GM21447 (cell line): Measurements from ENCODE around the gene KCNK4.
"Not testable (repeated sequence)": the region's sequence is repeated elsewhere in the genome, so short reads cannot be mapped to it uniquely, and the experiment has no call there.

Source experiments
- ATAC-seq: cut with Tn5 transposase; IDR thresholded peaks from one replicate; pipeline ENCODE4 v1.9.1; 2021; ENCODE audit not compliant: unreplicated experiment

The KCNK4 gene

DNA sequence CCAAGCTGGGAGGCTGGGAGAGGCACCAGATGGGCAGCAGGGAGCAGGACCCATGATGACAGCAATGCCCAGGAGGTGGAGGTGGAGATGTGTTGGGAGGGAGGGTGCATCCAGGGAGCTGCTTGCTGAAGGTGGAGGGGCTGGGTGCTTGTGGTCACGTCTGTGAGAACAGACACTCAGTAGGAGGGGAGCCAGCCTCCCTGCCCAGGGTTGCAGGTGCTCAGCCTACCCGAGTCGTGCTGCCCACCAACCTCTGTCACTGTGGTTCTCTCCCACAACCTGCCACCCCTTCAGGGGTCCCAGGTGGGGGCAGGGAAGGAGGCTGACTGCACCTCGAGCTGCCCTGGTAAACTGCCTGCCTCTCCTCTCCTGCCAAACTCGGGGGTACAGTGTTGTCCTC lies 32.3 kb downstream of the KCNK4 start:
- no peak for ATAC-seq

DNA sequence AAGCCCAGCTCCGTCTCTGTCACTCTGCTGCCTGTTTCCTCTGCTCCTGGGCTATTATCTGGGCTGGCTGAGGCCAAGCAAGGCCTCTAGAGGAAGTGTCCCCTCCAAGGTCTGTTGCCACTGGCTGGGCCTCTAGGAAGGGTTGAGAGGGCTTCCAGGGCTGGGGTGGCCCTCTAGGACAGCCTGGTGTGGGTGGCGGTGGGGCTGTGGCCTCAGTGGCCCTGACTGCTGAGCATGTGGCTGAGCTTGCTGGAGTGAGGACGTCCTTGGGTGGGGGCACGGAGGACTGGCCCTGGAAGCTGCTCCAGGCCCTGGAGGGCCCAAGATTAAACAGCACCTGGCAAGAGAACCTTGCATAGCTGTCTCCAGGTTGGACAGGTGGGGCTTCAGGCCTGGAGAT lies 32.9 kb downstream of the KCNK4 start:
- ATAC-seq, result not testable (repeated sequence)

DNA sequence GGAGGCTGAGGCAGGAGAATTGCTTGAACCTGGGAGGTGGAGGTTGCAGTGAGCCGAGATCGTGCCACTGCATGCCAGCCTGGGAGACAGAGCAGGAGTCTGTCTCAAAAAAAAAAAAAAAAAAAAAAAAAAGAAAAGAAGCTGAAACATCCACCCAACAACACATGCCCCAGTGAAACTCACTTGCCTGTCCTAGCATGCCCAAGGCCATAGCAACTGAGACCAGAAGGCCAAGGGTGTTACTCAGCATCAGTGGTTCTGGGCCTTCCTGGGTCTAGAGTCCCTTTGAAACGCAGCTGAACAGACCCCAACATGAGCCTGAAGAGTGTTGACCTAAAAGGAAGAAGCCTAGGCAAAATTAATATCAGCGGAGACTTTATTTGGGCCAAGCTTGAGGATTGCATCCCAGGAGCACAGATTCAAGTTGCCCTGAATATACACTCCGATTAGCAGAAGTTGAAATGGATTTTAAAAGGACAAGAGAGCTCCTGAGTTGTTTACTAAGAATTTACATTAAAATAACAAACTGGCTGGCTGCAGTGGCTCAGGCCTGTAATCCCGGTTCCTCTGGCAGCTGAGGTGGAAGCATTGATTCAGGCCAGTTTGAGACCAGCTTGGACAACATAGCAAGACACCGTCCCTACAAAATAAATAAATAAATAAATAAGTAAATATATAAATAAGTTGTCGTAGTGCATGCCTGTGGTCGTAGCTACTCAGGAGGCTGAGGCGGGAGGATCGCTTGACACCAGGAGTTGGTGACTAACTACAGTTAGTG lies 33.8 kb downstream of the KCNK4 start:
- no peak for ATAC-seq

DNA sequence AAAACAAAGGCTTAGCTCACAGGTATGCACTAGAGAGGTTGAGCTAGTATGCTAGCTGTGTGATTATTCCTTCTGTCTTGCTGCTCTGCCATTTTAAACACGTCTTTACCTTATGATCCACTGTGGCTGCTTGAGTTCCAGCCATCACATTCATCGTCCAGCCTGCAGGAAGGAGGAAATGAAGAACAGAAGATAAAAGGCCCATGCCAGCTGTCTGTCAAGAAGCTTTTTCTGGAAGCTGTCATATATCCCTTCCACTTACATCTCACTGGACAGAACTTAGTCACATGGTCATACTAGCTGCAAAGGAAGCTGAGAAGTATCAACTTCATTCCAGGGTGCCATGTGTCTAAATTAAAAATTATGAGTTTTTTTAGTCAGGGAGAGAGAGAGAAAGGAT lies 36.3 kb downstream of the KCNK4 start:
- no peak for ATAC-seq

DNA sequence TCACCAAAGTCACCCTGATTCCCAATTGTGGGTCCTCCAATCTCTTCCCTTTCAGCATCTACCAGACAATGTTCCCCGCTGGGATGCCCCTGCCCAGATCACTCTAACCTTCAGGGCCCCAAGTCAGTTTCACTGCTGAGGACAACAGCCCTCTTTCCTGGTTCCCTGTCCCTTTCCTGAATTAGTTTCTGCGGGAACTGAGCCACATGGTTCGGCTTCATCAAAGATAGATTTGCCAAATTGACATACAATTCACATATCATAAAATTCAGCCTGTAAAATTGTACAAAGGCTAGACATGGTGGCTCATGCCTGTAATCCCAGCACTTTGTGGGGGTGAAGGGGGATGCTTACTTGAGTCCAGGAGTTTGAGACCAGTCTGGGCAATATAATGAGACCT lies 36.9 kb downstream of the KCNK4 start:
- no peak for ATAC-seq

DNA sequence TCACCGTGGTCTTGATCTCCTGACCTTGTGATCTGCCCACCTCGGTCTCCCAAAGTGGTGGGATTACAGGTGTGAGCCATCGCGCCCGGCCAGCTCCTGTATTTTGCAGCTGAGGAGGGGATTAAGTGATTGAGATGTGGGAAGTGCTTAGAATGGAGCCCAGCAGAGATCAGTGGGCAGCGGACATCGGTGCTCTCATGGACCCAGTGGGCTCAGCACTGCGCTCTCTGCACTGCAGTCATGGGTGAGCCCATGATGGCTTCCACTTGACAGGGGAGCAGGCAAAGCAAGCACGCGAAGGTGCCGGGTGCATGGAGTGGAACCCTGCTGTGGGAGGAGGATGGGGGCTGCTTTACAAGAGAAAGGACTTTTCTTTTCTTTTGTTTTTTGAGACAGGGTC lies 39.8 kb downstream of the KCNK4 start:
- no peak for ATAC-seq

DNA sequence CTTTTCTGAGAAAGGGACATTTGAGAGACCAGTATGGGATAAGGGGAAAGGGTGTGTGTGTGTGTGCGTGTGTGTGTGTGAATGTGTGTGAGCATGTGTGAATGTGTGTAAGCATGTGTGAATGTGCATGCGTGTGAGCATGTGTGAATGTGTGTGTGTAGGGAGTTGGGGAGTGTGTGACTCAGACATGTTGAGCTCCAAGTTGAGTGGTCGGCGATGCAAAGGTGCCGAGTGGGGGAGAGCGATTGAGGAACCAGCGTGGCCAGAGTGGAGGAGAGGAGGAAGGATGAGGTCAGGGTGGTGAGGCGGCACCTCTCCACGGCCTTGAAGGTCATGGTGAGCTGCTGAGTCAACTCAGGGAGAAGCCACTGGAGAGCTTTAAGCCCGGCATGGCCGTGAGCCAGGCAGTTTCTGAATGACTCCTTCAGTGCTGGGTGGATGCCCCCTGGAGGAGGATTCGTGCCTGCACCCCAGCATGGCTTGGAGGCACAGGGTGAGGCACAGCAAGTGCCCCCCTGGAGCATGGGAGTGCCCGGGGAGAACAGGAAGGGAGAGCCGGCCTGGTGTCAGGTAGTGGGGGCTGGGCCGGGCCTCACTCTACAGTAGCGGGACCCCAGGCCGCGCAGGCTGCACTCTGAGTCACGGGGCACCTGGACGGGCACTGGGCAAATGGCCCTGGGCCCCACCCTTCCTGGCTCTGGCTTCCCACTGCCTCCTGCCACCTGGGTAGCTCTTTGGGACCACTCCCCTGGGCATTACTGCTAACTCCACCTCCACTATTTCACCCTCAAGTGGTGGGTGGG lies 40.7 kb downstream of the KCNK4 start:
- peak; percentile 46 for ATAC-seq

DNA sequence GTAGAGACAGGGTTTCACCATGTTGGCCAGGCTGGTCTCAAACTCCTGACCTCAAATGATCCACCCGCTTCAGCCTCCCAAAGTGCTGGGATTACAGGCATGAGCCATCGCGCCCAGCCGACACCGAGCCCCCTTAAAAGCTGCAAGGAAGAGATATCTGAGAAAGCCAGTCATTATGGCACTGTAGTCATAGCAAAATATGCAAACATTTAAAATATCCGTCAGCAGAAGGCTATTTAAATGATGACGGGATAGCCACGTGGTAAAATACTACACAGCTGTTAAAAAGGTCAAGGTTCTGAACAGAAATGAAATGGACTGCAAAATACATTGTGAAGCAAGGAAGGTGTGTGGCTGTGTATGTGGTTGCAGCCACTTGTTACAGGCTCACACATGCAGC lies 42.5 kb downstream of the KCNK4 start:
- ATAC-seq, result no peak

DNA sequence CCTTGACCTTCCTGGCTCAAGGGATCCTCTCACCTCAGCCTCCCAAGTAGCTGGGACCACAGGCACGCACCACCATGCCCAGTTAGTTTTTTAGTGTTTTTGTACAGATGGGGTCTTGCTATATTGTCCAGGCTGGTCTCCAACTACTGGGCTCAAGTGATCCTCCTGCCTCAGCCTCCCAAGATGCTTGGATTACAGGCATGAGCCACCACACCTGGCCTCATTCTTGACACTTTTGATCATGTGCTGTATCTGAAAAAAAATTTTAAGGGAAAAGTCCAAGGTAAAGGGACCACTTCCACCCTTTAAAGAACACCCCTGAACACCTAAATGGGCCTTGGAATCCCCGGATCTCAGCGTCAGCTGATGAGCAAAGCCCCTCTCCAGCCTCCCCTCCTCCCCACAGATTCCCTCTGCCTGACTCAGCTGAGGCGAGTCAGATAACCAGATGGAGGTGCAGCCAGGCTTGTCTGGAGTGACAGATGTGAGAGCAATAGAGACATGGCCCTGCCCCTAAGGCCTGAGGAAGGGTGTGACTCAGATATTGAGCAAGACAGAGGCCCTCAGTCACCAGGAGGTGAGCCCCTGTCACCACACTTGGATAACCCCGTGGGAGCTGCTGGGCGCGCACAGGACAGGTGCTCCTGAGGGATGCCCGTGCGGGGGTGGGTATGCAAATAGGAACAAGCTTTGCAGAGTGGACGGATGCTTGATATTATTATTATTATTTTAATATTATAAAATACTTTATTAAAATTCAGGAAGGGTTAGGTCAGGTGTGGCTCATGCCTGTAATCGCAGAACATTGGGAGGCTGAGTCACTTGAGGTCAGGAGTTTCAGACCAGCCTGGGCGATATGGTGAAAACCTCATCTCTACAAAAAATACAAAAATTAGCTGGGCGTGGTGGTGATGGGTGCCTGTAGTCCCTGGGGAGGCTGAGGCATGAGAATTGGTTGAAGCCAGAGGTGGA lies 43.9 kb downstream of the KCNK4 start:
- peak; percentile 85 for ATAC-seq

DNA sequence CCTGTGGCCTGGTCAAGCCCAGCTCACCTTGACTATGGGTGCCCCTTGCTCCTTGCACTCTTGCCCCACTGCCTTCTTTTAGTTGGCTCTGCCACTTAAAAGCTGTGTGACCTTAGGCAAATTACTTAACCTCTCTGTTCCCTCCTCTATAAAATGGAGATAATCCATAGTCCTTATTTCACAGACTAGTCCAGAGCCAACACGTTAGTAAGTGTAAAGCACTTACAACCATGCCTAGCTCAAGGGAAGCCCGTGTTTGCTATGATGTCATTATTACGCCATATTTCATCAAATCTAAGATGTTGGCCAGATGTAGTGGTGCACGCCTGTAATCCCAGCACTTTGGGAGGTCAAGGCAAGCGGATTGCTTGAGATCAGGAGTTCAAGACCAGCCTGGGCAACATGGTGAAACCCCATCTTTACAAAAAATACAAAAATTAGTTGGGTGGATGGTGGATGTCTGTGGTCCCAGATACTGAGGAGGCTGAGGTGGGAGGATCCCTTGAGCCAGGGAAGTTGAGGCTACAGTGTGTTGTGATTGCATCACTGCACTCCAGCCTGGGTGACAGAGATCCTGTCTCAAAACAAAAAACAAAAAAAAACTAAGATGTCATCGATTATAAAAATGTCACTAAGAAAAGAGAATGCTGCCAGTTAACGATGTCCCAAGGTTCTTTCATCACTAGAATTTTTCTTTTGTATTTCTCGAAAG lies 46.6 kb downstream of the KCNK4 start:
- ATAC-seq, result no peak

DNA sequence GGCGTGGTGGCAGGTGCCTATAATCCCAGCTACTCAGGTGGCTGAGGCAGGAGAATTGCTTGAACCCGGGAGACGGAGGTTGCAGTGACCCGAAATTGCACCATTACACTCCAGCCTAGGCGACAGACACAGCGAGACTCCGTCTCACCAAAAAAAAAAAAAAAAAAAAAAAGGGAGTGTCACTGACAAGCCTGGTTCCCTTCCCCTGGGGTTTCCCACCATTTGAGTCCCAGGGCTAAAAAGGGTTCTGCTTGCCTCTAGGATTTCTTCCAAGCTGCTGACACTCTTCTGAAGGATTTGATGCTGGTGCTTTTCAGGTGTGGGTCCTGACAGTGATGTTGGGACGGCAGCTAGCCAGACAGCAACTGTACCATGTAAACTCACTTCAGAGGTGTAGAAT lies 47.6 kb downstream of the KCNK4 start:
- no peak for ATAC-seq

DNA sequence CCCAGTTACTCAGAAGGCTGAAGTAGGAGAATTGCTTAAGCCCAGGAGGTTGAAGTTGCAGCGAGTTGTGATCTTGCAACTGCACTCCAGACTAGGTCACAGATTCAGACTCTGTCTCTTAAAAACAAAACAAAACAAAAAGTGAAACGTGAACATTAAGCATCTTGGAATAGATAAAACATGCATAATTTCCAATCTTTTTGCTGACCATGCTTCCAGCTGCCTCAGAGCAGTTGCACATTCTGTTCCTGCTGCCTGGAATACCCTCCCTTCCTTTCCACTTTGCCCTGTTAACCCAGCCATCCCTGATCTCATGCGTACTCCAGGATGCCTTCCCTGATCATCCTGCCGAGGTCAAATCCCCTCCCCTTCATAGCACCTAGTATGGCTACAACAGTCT lies 48.2 kb downstream of the KCNK4 start:
- no peak for ATAC-seq

DNA sequence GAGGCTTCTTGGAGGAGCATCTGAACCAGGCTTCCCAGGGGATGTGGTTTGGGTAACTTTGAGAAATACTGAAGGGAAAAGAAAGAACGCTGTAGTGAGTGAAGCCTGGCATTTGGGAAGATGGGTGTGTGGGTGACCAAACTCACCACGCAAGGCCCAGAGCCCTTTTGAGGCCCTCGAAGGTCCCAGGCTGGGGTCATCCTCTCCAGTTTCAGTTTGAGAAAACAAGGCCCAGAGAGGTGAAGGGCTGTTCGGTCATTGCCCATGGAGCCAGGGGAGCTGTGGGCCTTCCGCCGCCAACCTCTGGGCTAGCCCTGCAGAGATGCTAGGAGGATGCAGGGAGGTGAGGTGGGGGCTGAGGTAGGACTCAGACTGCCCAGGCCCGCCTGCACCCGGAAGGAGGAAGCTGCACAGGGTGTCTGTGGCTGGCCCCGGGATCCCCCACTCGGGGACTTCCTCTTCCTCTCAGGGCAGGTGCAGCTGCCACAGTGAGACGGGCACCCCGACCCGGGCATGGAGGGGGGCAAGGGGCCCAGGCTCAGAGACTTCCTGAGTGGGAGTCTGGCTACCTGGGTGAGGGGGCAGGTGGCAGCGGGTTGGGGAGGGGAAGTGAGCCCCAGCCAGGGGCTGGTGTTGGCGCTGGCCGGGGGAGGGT lies 48.8 kb downstream of the KCNK4 start, which contains the start of gene CCDC88B:
Gene CCDC88B, plus strand, starts transcription at position 451 of the 655 bp plus-strand sequence. Its CDS starts 63 bp downstream, at position 514.
- ATAC-seq, result peak; percentile 50

DNA sequence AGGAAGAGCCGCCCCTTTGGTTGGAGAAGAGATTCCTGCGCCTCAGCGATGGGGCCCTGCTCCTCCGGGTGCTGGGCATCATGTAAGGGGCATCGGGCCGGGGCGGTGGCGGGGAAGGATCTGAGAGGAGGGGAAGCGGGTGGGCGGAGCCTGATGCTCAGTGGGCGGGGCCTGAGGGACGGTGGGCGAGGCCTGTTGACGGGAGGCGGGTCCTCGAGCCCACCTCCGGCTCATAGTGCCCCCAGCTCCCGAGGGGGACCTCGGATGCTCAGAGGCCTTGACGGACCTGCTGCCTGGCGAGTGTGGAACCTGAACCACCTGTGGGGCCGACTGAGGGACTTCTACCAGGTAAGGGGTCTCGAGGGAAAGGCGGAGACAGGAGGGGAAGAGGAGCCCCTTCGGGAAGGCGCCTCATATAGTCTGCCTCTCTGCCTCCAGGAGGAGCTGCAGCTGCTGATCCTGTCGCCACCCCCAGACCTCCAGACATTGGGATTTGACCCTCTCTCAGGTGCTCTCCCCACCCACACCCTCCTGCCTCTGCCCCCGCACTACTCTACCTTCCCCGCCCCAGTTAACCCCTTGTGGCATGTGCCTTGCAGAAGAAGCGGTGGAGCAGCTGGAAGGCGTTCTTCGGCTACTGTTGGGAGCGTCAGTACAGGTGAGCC lies 49.7 kb downstream of the KCNK4 start:
- peak; percentile 42 for ATAC-seq

DNA sequence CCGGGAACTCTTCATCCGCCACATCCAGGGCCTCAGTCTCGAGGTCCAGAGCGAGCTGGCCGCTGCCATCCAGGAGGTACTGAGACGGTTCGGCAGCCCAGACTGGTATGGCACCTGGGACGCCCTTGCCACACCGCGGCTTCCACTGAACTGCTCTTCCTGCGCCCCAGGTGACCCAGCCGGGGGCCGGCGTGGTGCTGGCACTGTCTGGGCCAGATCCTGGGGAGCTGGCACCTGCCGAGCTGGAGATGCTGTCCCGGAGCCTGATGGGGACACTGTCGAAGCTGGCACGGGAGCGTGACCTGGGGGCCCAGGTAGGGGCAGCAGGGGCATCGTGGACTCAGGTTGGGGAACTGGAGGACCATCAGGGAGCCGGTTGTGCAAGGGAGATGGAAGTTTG lies 50.3 kb downstream of the KCNK4 start:
- ATAC-seq, result no peak

DNA sequence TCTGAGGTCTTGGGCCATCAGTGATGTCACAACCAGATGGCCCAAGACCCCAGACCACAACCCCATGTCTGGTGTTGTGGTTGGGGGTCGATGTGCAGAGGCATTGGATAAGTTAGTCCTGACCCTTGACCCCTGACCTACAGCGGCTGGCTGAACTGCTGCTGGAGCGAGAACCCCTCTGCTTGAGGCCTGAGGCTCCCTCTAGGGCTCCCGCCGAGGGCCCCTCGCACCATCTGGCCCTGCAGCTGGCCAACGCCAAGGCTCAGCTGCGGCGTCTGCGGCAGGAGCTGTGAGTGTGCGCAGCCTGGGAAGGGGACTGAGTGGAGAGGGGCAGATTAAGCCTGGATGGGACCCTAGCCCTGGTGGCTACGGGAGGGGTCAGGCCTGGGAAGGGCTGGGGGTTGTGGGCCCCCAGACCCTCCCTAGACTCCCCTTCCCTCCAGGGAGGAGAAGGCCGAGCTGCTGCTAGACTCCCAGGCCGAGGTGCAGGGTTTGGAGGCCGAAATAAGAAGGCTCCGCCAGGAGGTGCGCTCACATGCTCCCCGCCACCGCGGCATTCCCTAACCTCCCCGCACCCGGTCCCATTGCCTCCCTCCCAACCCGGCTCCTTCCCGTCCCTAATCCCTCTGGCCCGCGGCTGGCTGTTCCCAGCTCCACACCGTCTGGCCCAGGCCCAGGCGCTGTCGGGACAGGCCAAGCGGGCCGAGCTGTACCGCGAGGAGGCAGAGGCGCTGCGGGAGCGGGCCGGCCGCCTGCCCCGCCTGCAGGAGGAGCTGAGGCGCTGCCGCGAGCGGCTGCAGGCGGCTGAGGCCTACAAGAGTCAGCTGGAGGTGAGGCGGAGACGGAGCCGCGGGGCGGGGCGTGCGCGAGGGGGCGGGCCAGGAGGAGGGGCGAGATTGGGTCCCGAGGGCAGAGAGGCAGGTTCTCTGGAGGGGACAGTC lies 51.0 kb downstream of the KCNK4 start:
- ATAC-seq, result peak; percentile 34

DNA sequence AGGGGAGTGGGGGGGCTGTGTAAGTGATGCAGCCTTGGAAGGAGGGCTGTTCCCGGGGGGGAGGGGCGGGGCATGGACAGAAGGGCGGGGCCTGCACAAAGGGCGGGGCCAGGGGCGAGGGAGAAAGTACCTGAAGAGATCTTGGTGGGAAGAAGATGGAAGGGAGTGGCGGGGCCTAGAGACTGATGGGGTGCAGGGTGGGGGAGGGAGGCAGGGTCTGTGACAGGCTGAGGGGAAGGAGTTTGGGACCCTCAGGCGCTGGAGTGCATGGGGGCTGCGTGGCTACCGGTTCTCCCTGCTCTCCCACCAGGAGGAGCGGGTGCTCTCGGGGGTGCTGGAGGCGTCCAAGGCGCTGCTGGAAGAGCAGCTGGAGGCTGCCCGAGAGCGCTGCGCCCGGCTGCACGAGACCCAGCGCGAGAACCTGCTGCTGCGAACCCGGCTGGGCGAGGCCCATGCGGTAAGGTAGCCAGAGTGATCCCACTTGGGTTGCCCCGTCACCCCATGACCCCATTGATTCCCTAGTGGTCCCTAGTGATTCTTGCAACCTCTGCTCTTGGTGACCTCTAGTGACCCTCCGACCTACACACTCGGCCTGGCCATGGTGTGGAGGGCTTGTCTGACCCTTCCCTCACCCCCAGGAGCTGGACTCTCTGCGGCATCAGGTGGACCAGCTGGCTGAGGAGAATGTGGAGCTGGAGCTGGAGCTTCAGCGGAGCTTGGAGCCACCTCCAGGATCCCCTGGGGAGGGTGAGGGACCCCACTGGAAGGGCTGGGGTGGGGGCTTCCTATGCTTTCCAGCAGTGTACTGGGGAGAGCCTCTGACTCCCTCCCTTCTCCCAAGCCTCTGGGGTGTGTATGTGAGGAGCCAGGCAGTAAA lies 52.0 kb downstream of the KCNK4 start:
- ATAC-seq, result no peak
